NCI-H2081 (cell line): ENCODE data around the gene CHMP4A.

ENCODE experiments used
- DNase-seq, 2 experiments: peaks; one replicate each; lab custom pipeline; 2025; lab: John Stamatoyannopoulos, UW

The CHMP4A gene

GRCh38 chr14:24212924-24213865, at the start of gene CHMP4A:
TSS of gene CHMP4A (minus strand) at chr14:24213488. CDS start at chr14:24213439, 49 bp downstream.
- DNase-seq: peak; percentile 93 to 96

GRCh38 chr14:24261969-24262327, 48.7 kb upstream of the CHMP4A start:
- no peak for DNase-seq

- DNase-seq: no peak
These were observed 48.1 kb upstream of the CHMP4A start for GRCh38 chr14:24261256-24261968.

- DNase-seq: no peak
These were observed 47.5 kb upstream of the CHMP4A start for GRCh38 chr14:24260780-24261157.

GRCh38 chr14:24260026-24260779, 46.9 kb upstream of the CHMP4A start:
- DNase-seq: no peak

- no peak for DNase-seq
These were observed 46.2 kb upstream of the CHMP4A start for GRCh38 chr14:24259282-24260025.

GRCh38 chr14:24258548-24259265, 45.4 kb upstream of the CHMP4A start:
- no peak for DNase-seq

- DNase-seq: no peak
These were observed 44.8 kb upstream of the CHMP4A start for GRCh38 chr14:24258119-24258518.

- no peak for DNase-seq
These were observed 43.7 kb upstream of the CHMP4A start for GRCh38 chr14:24256960-24257359.

GRCh38 chr14:24255931-24256711, 42.8 kb upstream of the CHMP4A start:
- no peak for DNase-seq

- no peak for DNase-seq
These were observed 42.1 kb upstream of the CHMP4A start for GRCh38 chr14:24255438-24255837.

GRCh38 chr14:24254630-24255392, 41.5 kb upstream of the CHMP4A start:
- DNase-seq: no peak

GRCh38 chr14:24253936-24254335, 40.6 kb upstream of the CHMP4A start:
- DNase-seq: no peak

GRCh38 chr14:24252289-24253124, 39.2 kb upstream of the CHMP4A start:
- no peak for DNase-seq

- no peak for DNase-seq
These were observed 38.6 kb upstream of the CHMP4A start for GRCh38 chr14:24251880-24252288.

GRCh38 chr14:24250354-24250753, 37.1 kb upstream of the CHMP4A start:
- no peak for DNase-seq

GRCh38 chr14:24249230-24250021, 36.1 kb upstream of the CHMP4A start:
- no peak for DNase-seq

GRCh38 chr14:24247422-24247821, 34.1 kb upstream of the CHMP4A start:
- no peak for DNase-seq
